Upper lobe of left lung (tissue), 4 donors: ENCODE results near the gene SLC25A13.

ENCODE experiments used
- EP300 ChIP-seq, 4 donors: sonication (generic); formaldehyde crosslinking; IDR thresholded peaks; one replicate each; pipeline ENCODE4 v1.5.1; 2017; ENCODE audit warnings: antibody characterized with exemption in 4 of 4, control low read depth in 2 of 4
- POLR2AphosphoS5 ChIP-seq, 2 donors: sonication (generic); formaldehyde crosslinking; IDR thresholded peaks; one replicate each; pipeline ENCODE4 v1.5.1; 2017; ENCODE audit warnings: antibody characterized with exemption in 2 of 2
- TF ChIP-seq, protein P1 (sequence below), 6 experiments: fragments of 450-650 bp in 4 of 6; fragments of 200-600 bp in 2 of 6; sonication (generic) in 2 of 6; IDR thresholded peaks; one replicate each; pipeline ENCODE4 v1.5.1; 2016 to 2019; ENCODE audit warnings: antibody characterized with exemption in 6 of 6

DNA sequence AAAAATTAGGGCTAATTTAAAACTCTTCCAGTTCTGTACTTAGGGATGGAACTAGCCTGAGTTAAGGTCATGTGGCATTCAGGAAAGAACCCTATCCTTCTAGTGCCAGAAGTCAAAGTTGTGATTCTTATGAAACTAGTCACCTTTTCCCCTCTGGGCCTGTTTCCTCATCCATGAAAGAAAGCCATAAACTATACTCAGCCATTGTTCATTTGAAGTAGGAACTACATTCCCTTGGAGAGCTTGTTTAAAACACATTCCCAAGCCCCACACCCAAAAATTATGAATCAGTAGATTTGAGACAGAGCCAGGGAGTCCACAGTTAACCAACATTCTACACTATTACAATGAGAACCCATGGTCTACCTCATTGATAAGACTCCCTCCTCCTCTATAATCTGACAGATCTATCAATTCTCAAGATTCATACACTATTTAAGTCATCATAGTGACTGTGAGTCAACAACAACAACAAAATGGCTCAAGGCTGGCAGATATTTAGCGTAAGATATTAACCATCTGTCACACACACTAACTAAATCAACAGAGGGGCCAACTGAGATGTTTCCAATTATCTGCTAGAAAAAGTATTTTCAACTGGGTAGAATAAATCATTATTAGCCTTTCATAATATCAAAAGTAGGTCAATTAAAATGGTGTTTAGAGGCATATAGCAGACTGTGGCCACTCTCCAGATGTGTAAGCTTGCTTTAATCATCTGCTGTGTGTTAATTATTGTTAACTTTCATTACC lies 102.3 kb downstream of the SLC25A13 start:
- TF ChIP-seq, protein P1, sequence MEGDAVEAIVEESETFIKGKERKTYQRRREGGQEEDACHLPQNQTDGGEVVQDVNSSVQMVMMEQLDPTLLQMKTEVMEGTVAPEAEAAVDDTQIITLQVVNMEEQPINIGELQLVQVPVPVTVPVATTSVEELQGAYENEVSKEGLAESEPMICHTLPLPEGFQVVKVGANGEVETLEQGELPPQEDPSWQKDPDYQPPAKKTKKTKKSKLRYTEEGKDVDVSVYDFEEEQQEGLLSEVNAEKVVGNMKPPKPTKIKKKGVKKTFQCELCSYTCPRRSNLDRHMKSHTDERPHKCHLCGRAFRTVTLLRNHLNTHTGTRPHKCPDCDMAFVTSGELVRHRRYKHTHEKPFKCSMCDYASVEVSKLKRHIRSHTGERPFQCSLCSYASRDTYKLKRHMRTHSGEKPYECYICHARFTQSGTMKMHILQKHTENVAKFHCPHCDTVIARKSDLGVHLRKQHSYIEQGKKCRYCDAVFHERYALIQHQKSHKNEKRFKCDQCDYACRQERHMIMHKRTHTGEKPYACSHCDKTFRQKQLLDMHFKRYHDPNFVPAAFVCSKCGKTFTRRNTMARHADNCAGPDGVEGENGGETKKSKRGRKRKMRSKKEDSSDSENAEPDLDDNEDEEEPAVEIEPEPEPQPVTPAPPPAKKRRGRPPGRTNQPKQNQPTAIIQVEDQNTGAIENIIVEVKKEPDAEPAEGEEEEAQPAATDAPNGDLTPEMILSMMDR (IDR thresholded peaks at IDR 0.05), result no peak
- TF ChIP-seq EP300 (IDR thresholded peaks at IDR 0.05) (no peak), POLR2AphosphoS5 (IDR thresholded peaks at IDR 0.05) (no peak)
